ENCODE results near the gene CA4.
"Not testable (repeated sequence)": the region's sequence is repeated elsewhere in the genome, so short reads cannot be mapped to it uniquely, and the experiment has no call there.

CA4 gene

GRCh38 chr17:60149691-60150582 lies at the start of gene CA4:
TSS of gene CA4 (plus strand) at chr17:60149973. CDS start at chr17:60150035, 62 bp downstream.
- DNase-seq (ENCODE audit: low read depth in 2 of 2) = no peak

- not testable (repeated sequence) for DNase-seq (ENCODE audit: low read depth in 2 of 2)
Measured at GRCh38 chr17:60100577-60100976, 49.2 kb upstream of the CA4 start.

GRCh38 chr17:60102015-60102631 lies 47.6 kb upstream of the CA4 start:
- not testable (repeated sequence) for DNase-seq (ENCODE audit: low read depth in 2 of 2)

- no peak for DNase-seq (ENCODE audit: low read depth in 2 of 2)
Measured at GRCh38 chr17:60102632-60103096, 47.1 kb upstream of the CA4 start.

GRCh38 chr17:60103957-60104356 lies 45.8 kb upstream of the CA4 start:
- DNase-seq (ENCODE audit: low read depth in 2 of 2) = no peak

GRCh38 chr17:60106340-60107059 lies 43.3 kb upstream of the CA4 start:
- no peak for DNase-seq (ENCODE audit: low read depth in 2 of 2)

- DNase-seq (ENCODE audit: low read depth in 2 of 2) = no peak
Measured at GRCh38 chr17:60107526-60108257, 42.1 kb upstream of the CA4 start.

GRCh38 chr17:60108309-60108708 lies 41.5 kb upstream of the CA4 start:
- DNase-seq (ENCODE audit: low read depth in 2 of 2) = not testable (repeated sequence)

- no peak for DNase-seq (ENCODE audit: low read depth in 2 of 2)
Measured at GRCh38 chr17:60108712-60109111, 41.1 kb upstream of the CA4 start.

- DNase-seq (ENCODE audit: low read depth in 2 of 2) = no peak
Measured at GRCh38 chr17:60109161-60109560, 40.6 kb upstream of the CA4 start.

- no peak for DNase-seq (ENCODE audit: low read depth in 2 of 2)
Measured at GRCh38 chr17:60110586-60110985, 39.2 kb upstream of the CA4 start.

GRCh38 chr17:60111661-60112060 lies 38.1 kb upstream of the CA4 start:
- not testable (repeated sequence) for DNase-seq (ENCODE audit: low read depth in 2 of 2)

GRCh38 chr17:60115364-60115763 lies 34.4 kb upstream of the CA4 start:
- DNase-seq (ENCODE audit: low read depth in 2 of 2) = not testable (repeated sequence)

GRCh38 chr17:60116196-60116595 lies 33.6 kb upstream of the CA4 start:
- not testable (repeated sequence) for DNase-seq (ENCODE audit: low read depth in 2 of 2)

GRCh38 chr17:60119162-60119561 lies 30.6 kb upstream of the CA4 start:
- not testable (repeated sequence) for DNase-seq (ENCODE audit: low read depth in 2 of 2)

GRCh38 chr17:60119807-60120748 lies 29.7 kb upstream of the CA4 start:
- DNase-seq (ENCODE audit: low read depth in 2 of 2) = not testable (repeated sequence)

- DNase-seq (ENCODE audit: low read depth in 2 of 2) = no peak
Measured at GRCh38 chr17:60127068-60128064, 22.4 kb upstream of the CA4 start.

- DNase-seq (ENCODE audit: low read depth in 2 of 2) = no peak
Measured at GRCh38 chr17:60128171-60128859, 21.5 kb upstream of the CA4 start.

- no peak for DNase-seq (ENCODE audit: low read depth in 2 of 2)
Measured at GRCh38 chr17:60129164-60129563, 20.6 kb upstream of the CA4 start.

All from stimulated activated CD8-positive, alpha-beta memory T cell treated with anti-CD3 and anti-CD28 coated beads, Interleukin-15, amount 100 ng/mL, for 48 hours (primary cell).